MCF 10A (cell line): ENCODE data around the gene PTPRN2. TPM values are rescaled to one million over a fixed set of nuclear protein-coding genes. Genes with fewer than 3 reads are reported as not detected.
"Not testable (repeated sequence)": the region's sequence is repeated elsewhere in the genome, so short reads cannot be mapped to it uniquely, and the experiment has no call there.

Experiments
- BruUV-seq: library from RNA; stranded (reverse); fragments of 400-500 nt; replicated peaks from 2 replicates; lab custom pipeline; 2021; lab: Mats Ljungman, UMichigan
- CTCF ChIA-PET: fragments of 300-600 bp; sonication (Branson Sonifier 250); formaldehyde crosslinking; extraction: SDS; loops from one replicate; lab custom pipeline; 2021; ENCODE audit warnings: antibody characterized with exemption, inconsistent platforms; lab: Yijun Ruan, JAX
- POLR2A ChIA-PET: fragments of 300-600, 350-650 bp; sonication (Branson Sonifier 250); formaldehyde crosslinking; extraction: SDS; loops from one replicate; lab custom pipeline; 2020; ENCODE audit warnings: antibody characterized with exemption, inconsistent platforms; lab: Yijun Ruan, JAX
- DNase-seq: peaks from one replicate; pipeline ENCODE4 v3.0.0-alpha.2; 2018; ENCODE audit not compliant: unreplicated experiment
- H3K27ac Mint-ChIP-seq: one replicate; pipeline ENCODE4 v1.8.0; 2022; ENCODE audit warnings: mild to moderate bottlenecking, low read depth, mixed read lengths; ENCODE audit not compliant: unreplicated experiment
- H3K27me3 Mint-ChIP-seq: one replicate; pipeline ENCODE4 v1.8.0; 2022; ENCODE audit warnings: mixed read lengths; ENCODE audit not compliant: insufficient read depth, unreplicated experiment
- H3K36me3 Mint-ChIP-seq: one replicate; pipeline ENCODE4 v1.8.0; 2022; ENCODE audit warnings: mild to moderate bottlenecking, moderate library complexity, mixed read lengths; ENCODE audit not compliant: insufficient read depth, unreplicated experiment
- H3K4me1 Mint-ChIP-seq: one replicate; pipeline ENCODE4 v1.8.0; 2022; ENCODE audit warnings: mixed read lengths; ENCODE audit not compliant: insufficient read depth, unreplicated experiment
- H3K4me3 Mint-ChIP-seq: one replicate; pipeline ENCODE4 v1.8.0; 2022; ENCODE audit warnings: mild to moderate bottlenecking, moderate library complexity, mixed read lengths; ENCODE audit not compliant: unreplicated experiment
- H3K9me3 Mint-ChIP-seq: one replicate; pipeline ENCODE4 v1.8.0; 2022; ENCODE audit warnings: mixed read lengths; ENCODE audit not compliant: unreplicated experiment
- intact Hi-C: fragments of 100-400 bp; cut with micrococcal nuclease; formaldehyde crosslinking; loops from 2 replicates; pipeline ENCODE4 v1.14.1; 2022
- total RNA-seq: library from RNA; stranded (reverse); gene quantifications from 2 replicates; pipeline ENCODE4 v1.2.3, GENCODE V29; 2022
- TF ChIP-seq, protein P1 (sequence below): fragments of 200-600 bp; IDR thresholded peaks from one replicate; pipeline ENCODE4 v1.8.0; 2022; ENCODE audit warnings: antibody characterized with exemption, mild to moderate bottlenecking; ENCODE audit not compliant: unreplicated experiment

Gene PTPRN2
- total RNA-seq, 1 experiment from 2014 or later = 4.5 TPM

- TF ChIP-seq, protein P1, sequence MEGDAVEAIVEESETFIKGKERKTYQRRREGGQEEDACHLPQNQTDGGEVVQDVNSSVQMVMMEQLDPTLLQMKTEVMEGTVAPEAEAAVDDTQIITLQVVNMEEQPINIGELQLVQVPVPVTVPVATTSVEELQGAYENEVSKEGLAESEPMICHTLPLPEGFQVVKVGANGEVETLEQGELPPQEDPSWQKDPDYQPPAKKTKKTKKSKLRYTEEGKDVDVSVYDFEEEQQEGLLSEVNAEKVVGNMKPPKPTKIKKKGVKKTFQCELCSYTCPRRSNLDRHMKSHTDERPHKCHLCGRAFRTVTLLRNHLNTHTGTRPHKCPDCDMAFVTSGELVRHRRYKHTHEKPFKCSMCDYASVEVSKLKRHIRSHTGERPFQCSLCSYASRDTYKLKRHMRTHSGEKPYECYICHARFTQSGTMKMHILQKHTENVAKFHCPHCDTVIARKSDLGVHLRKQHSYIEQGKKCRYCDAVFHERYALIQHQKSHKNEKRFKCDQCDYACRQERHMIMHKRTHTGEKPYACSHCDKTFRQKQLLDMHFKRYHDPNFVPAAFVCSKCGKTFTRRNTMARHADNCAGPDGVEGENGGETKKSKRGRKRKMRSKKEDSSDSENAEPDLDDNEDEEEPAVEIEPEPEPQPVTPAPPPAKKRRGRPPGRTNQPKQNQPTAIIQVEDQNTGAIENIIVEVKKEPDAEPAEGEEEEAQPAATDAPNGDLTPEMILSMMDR = no peak
- H3K27me3 Mint-ChIP-seq = no peaks in the 10 kb centered on the region
- ChIA-PET CTCF (no interaction called here), POLR2A (interaction anchor here (1.1 kb wide), 1 partner anchor 8 kb away, joined by 3 read pairs; no protein-coding TSS in a partner anchor)
- no peak for DNase-seq
- no peaks in the 10 kb centered on the region for H3K36me3 Mint-ChIP-seq
- peaks cover 17% of the 10 kb centered on the region for H3K9me3 Mint-ChIP-seq
- no TSS peak for BruUV-seq
- no peak overlapping the region for H3K4me3 Mint-ChIP-seq
- no peak overlapping the region for H3K27ac Mint-ChIP-seq
- H3K4me1 Mint-ChIP-seq = no peaks in the 10 kb centered on the region
- intact Hi-C loops = no loop called here
Measured at GRCh38 chr7:157729566-157729965, 858.1 kb downstream of the PTPRN2 start.

GRCh38 chr7:157727964-157728615 lies 859.5 kb downstream of the PTPRN2 start:
- DNase-seq = no peak
- BruUV-seq = no TSS peak
- peaks cover 19% of the 10 kb centered on the region for H3K9me3 Mint-ChIP-seq
- ChIA-PET POLR2A (no interaction called here), CTCF (interaction anchor here (1.4 kb wide), 1 partner anchor 21 kb away, joined by 3 read pairs; no protein-coding TSS in a partner anchor)
- H3K4me1 Mint-ChIP-seq = no peaks in the 10 kb centered on the region
- TF ChIP-seq, protein P1 = no peak
- no peak overlapping the region for H3K4me3 Mint-ChIP-seq
- H3K36me3 Mint-ChIP-seq = no peaks in the 10 kb centered on the region
- H3K27me3 Mint-ChIP-seq = no peaks in the 10 kb centered on the region
- no peak overlapping the region for H3K27ac Mint-ChIP-seq
- intact Hi-C loops = no loop called here

DNA sequence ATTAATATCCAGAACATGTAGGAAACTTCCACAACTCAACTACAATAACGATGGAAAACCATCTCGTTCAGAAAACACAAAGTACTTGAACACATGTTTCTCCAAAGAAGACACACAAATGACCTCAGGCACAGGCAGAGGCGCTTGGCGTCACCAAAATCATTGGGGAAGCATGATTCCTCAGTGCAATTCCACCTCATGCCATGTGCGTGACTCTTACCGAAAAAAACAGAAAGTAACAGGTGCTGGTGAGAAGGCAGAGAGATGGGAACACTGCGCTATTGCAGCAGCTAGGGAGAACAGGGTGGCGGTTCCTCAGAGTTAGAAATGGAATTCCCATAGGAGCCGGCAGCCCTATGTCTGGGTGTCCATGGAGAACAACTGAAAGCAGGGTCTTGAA lies 860.9 kb downstream of the PTPRN2 start:
- H3K9me3 Mint-ChIP-seq = peaks cover 20% of the 10 kb centered on the region
- H3K27ac Mint-ChIP-seq = no peak overlapping the region
- H3K27me3 Mint-ChIP-seq = no peaks in the 10 kb centered on the region
- TF ChIP-seq, protein P1 = no peak
- no peaks in the 10 kb centered on the region for H3K36me3 Mint-ChIP-seq
- no peaks in the 10 kb centered on the region for H3K4me1 Mint-ChIP-seq
- BruUV-seq = no TSS peak
- CTCF ChIA-PET = interaction anchor here (0.5 kb wide), 1 partner anchor 220 kb away, joined by 3 read pairs; no protein-coding TSS in a partner anchor
- intact Hi-C loops = no loop called here
- DNase-seq = no peak
- POLR2A ChIA-PET = no interaction called here
- no peak overlapping the region for H3K4me3 Mint-ChIP-seq

- BruUV-seq, H3K4me1 Mint-ChIP-seq, CTCF ChIA-PET, H3K36me3 Mint-ChIP-seq, DNase-seq, POLR2A ChIA-PET, H3K4me3 Mint-ChIP-seq, H3K27ac Mint-ChIP-seq, H3K27me3 Mint-ChIP-seq, intact Hi-C loops: not testable (repeated sequence)
- peaks cover 11% of the 10 kb centered on the region for H3K9me3 Mint-ChIP-seq
Measured at GRCh38 chr7:157725312-157725711, 862.3 kb downstream of the PTPRN2 start.
